ENCODE measurements around the gene OR13J1.

The OR13J1 gene

DNA sequence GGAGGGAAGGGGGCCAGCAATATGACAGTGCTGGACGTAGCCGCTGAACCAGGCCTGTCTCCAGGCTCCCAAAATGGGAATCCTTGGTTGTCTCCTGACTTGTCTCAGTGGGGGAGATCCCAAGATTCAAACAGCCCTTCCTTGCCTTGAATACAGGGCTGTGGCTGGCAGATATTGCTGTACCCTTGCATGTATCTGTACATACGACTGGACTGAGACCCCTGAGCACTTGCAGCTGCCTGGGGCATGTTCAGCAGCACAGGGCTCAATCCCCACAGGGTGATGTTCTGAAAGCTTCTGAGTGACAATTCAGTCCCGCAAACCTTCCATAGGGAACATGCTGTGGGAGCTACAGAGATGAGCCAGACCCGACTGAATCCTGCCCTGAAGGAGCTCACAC lies 13.3 kb downstream of the OR13J1 start:
- DNase-seq: no peak

- no peak for DNase-seq
These were observed 14.0 kb downstream of the OR13J1 start for GRCh38 chr9:35856206-35856605.

GRCh38 chr9:35854091-35854762 lies 16.0 kb downstream of the OR13J1 start:
- DNase-seq: no peak

DNA sequence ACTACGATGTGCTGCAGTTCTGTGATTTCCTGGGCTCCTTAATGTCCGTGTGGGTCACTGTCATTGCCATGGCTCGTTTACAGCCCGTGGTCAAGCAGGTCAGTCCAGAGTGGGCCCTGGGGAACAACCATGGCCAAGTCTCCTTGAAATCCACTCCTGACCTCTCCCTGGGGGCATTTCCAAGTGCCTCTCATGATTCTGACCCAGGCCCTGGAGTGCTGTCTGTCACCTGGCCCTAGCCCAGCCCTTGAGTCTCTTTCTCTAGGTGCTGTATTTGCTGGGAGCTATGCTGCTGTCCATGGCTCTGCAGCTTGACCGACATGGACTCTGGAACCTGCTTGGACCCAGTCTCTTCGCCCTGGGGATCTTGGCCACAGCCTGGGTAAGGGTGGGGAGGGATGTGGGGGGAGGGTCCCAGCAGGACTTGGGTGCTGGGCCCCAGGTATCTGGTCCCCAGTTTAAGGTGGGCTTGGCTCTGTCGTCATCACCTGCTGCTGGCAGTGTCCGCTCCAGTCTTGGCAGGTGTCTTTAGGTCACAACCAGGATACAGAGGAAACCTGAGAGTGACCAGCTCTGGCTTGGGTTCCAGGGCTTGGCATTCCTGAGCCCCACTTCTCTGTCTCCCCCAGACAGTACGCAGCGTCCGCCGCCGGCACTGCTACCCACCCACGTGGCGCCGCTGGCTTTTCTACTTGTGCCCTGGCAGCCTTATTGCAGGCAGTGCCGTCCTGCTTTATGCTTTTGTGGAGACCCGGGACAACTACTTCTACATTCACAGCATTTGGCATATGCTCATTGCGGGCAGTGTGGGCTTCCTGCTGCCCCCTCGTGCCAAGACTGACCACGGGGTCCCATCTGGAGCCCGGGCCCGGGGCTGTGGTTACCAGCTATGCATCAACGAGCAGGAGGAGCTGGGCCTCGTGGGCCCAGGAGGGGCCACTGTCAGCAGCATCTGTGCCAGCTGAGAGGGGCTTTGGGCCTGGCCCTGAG lies 17.0 kb downstream of the OR13J1 start:
- DNase-seq: no peak

DNA sequence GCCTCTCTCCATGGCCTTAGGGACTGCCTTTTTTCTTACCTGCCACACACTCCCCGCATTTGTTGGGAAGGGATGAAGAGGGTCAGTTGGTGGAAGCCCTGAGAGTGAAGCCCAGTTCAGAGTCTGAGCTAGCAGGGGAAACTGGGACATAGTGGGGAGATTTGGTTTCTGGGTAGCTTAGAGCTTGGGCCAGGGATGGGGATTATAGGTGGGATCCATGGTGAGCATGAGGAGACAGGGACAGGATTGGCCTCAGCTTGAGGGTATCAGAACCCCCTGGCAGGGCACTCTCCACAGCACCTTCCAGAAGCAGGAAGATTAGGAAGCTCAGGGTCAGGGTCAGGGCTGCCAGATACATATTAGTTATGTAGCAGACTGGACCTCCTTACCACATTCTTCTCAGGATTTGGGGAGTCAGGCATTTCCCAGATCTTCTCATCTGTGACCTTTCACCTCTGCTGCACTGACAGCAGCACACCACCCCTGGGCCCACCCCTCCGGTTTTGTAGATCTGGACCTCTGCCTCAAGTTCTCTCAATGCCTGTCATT lies 17.9 kb downstream of the OR13J1 start:
- DNase-seq: no peak

DNA sequence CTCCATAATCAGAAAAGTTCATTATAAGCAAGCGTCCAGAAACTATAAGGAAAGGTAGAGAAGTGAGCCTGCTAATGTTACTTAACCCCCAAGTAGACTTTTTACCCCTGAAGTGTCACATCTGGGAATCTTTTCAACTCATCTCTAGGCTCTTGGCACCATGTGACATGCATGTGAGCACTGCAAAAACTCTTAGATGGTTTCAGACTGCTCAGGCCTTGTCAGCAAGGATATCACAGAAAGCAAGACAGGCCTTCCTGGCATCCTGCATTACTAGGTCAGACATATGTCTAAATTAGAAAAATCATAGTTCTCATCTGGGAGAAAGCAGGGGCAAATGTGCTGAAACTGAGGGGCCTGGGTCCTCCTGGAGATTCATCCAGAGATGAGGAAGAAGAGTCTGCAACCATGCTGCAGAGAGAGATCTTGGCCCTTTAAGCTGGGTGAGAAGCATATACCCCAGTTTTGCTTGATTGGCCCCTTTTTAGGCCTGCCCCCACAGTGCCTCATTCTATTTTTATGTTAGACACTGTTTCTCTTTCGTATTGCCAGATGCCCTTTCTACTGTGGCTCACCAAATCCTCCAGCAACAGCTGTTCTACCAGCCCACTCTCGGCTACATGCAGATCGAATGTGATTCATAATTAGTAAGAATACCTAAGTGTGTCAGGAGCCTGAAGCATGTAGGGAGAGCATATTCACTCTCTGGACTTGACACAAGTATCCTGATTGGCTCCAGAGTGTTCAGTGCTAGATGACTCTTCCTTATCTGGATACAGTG lies 22.2 kb downstream of the OR13J1 start:
- no peak for DNase-seq

DNA sequence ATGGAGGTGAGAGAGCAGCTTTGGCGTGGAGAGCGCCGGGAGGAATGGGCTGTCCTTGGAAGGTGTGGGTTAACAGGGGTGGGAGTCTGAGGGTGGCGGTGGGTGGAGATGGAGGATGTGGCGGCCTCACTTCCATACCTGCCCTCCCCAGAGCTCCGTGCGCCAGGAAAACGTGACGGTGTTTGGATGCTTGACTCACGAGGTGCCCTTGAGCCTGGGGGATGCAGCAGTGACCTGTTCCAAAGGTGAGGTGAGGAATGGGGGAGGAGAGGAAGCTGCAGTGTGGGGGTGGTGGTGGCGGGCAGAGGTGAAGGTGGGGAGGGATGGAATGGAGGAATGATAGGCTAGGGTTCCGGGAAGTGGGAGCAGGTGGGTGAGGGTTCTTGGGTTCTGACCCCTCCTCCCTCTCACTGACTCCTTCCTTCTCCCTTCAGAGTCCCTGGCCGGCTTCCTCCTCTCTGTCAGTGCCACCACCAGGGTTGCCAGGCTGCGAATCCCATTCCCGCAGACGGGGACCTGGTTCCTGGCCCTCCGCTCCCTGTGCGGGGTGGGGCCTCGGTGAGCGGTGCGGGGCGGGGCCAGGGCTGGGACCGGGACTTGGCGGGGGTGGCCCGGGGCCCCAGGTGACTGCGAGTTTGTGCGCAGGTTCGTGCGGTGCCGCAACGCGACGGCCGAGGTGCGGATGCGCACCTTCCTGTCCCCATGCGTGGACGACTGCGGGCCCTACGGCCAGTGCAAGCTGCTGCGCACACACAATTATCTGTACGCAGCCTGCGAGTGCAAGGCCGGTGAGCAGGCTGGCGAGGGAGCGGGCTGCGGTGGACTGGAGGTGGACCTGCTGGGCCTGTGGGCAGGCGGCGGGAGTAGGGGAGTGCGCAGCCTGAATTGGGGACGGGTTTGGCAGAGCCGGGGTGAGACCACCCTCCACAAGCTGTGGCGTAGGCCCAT lies 24.1 kb downstream of the OR13J1 start:
- DNase-seq: no peak

- no peak for DNase-seq
These were observed 25.5 kb downstream of the OR13J1 start for GRCh38 chr9:35844628-35845270.

DNA sequence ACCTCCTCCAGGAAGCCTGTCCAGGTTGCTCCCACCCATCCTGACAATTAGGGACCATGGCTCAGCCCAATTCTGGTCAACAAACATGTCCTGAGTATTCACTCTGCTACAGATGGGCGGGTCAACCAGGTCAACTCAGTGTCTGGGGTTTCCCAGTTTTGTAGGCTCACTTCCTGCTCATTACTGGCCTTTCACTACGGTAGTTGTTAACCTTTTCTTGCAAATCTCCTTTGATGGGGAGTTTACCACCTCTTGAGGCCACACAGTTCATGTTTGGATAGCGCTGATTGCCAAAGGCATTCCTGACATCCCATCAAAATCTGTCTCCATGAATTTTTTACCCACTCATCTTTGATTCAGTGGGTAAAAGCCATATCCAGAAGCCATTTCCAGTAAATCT lies 27.4 kb downstream of the OR13J1 start:
- DNase-seq: no peak

GRCh38 chr9:35842020-35842745 lies 28.0 kb downstream of the OR13J1 start:
- no peak for DNase-seq

- DNase-seq: no peak
These were observed 28.6 kb downstream of the OR13J1 start for GRCh38 chr9:35841645-35841900.

GRCh38 chr9:35840881-35841644 lies 29.1 kb downstream of the OR13J1 start:
- no peak for DNase-seq

DNA sequence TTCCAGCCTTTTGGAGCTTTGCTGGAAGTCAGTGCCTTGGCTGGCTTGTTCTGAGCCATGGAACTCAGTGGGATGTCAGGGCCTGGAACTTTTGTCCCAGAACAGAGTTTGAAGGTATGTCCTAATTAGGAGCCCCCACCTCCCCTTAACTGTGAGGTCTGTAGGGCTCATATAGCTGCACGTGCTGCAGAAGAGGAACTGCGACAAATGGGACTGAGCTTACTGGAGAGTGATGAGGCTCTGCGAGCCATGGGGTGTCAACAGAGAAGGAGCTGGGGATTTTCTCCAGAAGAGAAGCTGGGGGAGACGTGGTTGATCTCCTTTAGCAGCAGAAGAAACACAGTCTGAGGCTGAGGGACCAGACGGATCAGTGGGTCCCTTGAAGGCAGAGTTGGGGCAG lies 30.3 kb downstream of the OR13J1 start:
- DNase-seq: no peak

- DNase-seq: no peak
These were observed 33.6 kb downstream of the OR13J1 start for GRCh38 chr9:35836595-35836994.

DNA sequence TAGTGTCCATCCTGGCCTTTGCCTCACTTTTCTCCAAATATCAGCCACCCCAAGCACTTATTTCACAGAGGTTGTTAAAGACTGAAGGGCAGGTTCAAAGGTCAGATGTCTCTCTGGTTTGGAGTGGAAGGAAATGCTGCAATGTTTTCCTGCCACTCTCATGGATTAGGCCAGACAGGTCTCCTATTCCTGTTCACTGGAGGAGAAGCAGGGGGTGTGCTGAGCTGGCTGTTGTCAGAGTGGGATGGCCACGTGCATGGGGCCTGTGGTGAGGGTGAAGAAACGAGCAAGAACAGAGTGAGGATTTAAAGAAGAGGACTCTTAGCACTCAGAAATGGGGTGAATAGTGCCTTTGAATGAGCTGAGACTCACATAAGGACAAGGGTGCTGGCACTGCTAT lies 34.4 kb downstream of the OR13J1 start:
- DNase-seq: no peak

DNA sequence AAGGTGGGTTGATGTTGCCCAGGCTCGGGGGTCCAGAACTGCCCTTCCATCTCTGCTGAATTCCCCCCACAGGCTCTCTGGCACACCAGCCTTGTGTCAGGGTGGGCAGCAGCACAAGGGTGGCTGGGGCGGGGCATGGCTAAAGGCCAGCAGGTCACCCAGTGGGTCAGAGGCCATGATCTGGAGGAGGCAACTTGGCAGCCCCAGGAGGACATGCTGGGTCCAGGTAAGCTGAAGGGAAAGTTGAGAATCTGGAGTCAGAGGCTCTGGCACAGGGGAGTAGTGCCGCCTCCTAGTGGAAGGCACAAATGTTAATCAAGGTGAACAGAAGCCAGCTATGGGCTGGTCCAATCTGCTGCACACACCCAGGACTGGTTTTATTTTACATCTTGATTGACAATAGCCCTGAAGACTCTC lies 35.0 kb downstream of the OR13J1 start:
- no peak for DNase-seq

GRCh38 chr9:35834260-35835215 lies 35.7 kb downstream of the OR13J1 start:
- DNase-seq: no peak

- no peak for DNase-seq
These were observed 37.4 kb downstream of the OR13J1 start for GRCh38 chr9:35832814-35833213.

- no peak for DNase-seq
These were observed 39.2 kb downstream of the OR13J1 start for GRCh38 chr9:35831040-35831439.

Data from activated T-cell treated with anti-CD3 and anti-CD28 coated beads, Interleukin-2, amount 50 U/mL, for 1 hour (primary cell).